HG03139 (cell line): ENCODE results near the gene TEDDM1.
"Not testable (repeated sequence)": the region's sequence is repeated elsewhere in the genome, so short reads cannot be mapped to it uniquely, and the experiment has no call there.

Experiments used
- ATAC-seq: cut with Tn5 transposase; IDR thresholded peaks from one replicate; pipeline ENCODE4 v1.9.1; 2021; ENCODE audit not compliant: unreplicated experiment

TEDDM1 gene, protein sequence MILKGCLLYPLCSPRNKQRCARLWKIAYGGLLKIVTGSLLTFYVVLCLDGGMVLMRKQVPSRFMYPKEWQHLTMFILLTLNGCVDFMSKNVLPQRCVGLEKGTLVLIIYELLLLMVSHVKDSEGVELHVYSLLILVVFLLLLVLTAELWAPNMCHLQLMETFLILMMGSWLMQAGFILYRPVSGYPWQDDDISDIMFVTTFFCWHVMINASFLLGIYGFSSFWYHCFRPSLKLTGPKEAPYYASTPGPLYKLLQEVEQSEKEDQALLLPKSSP

DNA sequence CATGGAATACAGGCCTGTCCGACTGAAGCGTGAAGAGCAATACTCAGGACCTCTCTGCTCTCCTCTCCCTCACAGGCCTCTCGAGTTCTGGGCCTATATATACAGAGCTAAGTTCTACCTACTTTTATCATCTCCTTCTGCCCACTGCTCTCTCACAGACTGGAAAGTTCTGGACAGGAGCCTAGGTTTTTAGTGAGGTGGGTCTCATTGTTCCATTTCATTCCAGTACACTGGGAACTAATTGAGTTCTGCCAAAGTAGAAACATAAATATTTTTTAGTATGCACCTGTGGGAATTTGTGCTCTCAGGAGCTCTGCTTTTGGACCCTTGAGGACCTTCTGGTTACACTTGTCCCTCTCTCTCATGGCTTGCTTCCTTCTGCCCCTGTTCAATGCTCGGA is at the start of gene TEDDM1:
TEDDM1 (minus strand) TSS at position 101 of the 400 bp plus-strand sequence. CDS start 182 bp downstream, outside the sequence.
- no peak for ATAC-seq

GRCh38 chr1:182450087-182450486 is 49.6 kb upstream of the TEDDM1 start, which contains the start of gene RGSL1:
TSS of gene RGSL1 (plus strand) at chr1:182450146. CDS start at chr1:182450166, 20 bp downstream.
- no peak for ATAC-seq

DNA sequence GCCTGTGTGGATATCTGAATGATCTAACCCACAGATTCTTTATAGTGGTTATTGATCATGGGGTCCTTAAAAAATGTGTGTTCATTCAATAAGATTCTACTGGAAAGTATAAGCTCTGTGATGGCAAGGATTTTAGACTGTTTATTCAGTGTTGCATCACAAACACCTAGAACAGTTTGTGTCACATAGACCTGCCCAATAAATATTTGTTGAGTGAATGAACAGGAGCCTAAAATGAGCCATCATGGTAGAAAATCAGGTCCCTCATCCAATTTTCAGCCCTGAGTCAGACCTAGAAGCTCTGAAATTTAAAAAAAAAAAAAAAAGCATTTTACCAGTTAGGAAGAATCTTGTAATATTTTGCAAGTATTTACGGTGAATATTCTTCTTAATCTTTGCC is 47.2 kb upstream of the TEDDM1 start:
- no peak for ATAC-seq

GRCh38 chr1:182447124-182447523 is 46.7 kb upstream of the TEDDM1 start:
- ATAC-seq, result not testable (repeated sequence)

DNA sequence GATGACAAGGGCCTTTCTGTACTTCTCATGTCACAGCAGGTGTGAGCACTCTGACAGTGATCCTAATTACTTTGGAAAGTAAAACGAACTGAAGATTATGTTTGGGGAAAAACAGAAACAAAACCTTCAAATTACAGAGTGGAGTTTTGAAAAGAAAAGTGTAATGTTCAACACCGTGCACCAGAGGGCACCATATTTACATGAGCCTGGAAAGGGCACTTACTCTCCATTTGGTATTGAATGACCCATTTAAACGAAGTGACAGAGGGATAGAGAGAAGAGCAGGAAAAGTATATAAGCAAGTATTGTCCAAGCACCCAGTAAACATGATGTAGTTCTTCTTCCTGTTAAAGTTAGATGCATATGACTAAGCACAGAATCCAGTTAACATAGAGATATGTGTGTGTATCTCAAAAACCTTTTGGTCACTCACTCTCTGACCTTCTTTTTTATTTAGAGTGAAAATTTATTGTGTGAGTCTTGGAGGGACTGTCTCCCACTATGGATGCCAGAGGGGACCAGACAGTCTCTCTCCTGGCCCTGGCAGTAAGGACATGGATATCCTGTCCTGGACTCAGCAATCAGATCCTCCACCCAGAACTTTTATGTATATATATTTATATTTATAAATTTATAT is 45.7 kb upstream of the TEDDM1 start:
- no peak for ATAC-seq

DNA sequence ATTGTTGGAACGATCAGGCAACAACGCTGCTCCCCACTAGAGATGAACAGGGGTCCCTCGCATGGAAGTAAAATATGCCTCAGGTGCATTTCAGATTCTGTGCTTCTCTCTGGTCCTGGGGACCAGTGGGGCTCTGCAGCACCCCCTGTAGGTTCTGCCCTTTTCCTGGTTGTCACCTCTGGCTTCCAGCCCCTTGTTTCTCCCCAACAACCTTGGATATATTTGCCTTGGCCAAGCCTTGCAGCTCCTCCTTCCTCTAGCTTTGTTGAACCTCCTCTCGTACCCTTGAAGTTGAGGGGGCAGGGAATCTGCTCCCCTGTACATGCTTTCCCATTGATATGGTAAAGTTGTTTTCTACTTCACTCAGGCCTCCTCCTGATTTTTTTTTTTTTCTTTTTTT is 44.0 kb upstream of the TEDDM1 start:
- ATAC-seq, result no peak

GRCh38 chr1:182442333-182442732 is 41.9 kb upstream of the TEDDM1 start:
- ATAC-seq, result no peak

DNA sequence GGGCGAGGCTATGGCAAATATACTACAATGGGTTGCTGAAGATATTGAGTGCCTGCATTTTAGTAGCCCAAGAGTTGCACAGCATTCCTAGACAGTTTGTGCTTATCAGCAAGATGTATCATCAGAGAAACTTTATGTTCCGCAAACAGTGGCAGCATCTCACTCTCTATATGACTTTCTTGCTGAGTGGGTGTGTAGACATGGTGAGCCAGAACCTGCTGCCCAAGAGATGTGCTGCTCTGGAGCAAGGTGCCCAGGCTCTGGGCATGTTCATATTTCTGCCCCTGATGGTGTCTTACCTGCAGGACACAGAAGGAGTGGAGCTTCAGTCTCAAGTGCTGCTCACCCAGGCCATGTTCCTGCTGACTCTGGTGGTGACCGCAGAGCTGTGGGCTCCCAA is 41.3 kb upstream of the TEDDM1 start:
- no peak for ATAC-seq

GRCh38 chr1:182438326-182438725 is 37.9 kb upstream of the TEDDM1 start:
- no peak for ATAC-seq

DNA sequence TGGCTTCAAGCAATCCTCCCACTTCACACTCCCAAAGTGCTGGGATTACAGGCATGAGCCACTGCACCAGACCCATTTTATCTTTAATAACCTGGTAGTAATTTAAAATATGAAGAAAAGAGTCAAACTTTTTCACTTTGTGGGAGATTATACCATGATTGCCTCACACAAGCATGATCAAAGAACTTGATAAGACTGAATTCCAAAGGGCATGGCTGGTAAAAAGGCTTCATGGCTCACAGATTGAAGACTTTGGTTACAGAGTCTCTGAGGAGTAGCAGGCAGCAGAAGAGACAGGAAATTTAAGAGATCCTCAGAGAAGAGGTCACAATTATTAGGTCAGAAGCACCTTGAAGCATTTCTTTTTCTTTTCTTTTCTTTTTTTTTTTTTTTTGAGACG is 33.1 kb upstream of the TEDDM1 start:
- no peak for ATAC-seq

DNA sequence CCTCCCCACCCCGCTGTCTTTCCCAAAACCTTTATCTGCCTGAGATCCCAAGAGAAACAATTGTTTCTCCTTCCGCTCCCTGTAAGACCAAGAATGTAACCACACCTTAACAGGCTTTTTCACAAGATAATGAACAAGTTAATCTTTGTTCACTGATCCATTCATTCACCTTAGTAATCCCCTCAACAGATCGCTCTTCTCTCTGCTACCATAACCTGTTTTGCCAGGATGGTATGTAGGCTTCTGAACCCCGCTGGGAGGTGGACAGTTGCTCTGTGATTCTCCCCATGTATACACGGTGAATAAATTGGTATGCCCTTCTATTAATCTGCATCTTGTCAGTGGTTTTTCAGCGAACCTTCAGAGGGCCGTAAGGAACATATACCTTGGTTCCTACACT is 30.8 kb upstream of the TEDDM1 start:
- no peak for ATAC-seq

DNA sequence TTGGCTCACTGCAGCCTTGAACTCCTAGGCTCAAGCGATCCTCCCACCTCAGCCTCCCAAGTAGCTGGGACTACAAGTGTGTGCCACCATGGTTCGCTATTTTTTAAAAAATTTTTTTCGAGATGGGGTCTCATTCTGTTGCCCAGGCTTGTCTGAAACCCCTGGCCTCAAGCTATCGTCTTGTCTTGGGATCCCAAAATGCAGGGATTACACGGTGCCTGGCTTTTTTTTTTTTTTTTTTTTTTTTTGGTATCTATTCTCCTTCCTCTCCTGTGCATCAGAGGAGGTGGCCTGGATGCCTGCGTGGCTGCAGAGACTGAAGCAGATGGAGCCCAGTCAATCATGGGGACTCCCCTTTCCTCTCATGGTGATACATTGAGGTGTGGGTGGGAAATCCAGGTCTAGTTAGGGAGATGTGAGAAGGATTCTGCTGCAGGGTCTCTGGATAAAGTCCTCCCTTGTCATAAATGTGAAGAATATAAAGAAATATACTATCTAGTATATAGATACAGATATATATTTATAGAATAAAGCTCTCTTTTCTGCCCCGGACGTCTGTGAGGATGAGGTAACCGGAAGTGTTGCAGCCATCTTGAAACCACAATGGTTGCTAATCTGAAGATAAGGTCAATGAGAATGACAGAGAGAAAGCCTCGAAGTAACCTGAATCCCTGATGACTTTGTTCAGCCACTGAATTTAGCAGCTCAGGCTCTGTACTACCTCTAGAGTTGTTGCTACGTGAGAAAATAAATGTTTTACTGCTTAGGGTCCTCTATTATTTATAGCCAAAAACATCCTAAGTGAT is 30.0 kb upstream of the TEDDM1 start:
- peak; percentile 41 for ATAC-seq

- no peak for ATAC-seq
Observed at GRCh38 chr1:182428043-182428442, 27.6 kb upstream of the TEDDM1 start.

GRCh38 chr1:182426442-182427430 is 26.3 kb upstream of the TEDDM1 start:
- peak; percentile 55 for ATAC-seq

DNA sequence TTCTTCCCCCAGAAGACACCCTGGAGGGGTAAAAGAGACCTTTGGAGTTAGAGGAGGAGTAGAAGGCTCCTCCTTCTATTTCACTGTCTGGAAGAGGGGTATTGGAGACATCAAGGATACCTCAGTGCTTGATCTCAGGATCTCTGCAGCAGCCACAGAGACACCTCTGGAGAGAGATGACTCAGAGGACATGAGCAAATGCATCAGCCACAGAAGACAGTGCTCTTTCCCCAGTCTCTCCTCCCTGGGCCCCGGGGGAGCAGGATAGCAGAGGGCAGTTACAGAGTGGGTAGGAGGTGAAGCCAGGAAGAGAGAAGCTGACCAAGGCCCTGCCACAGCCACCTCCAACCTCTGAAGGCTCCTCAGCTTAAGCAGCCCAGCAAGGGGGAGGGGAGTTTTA is 15.3 kb upstream of the TEDDM1 start:
- no peak for ATAC-seq

DNA sequence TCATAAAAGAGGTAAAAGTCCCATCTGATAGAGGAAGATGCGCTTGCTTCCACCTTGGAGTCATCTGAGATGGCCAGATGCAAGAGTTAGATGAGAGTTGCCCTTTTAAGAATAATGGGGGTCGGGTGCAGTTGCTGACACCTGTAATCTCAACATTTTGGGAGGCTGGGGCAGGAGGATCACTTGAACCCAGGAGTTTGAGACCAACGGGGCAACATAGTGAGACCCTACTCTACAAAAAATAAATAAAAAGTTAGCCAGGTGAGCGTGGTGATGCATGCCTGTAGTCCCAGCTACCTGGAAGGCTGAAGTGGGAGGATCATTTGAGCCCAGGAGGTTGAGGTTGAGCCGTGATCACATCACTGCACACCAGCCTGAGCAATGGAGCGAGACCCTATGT is 13.5 kb upstream of the TEDDM1 start:
- ATAC-seq, result no peak

- ATAC-seq, result no peak
Observed at GRCh38 chr1:182413486-182413885, 13.0 kb upstream of the TEDDM1 start.

DNA sequence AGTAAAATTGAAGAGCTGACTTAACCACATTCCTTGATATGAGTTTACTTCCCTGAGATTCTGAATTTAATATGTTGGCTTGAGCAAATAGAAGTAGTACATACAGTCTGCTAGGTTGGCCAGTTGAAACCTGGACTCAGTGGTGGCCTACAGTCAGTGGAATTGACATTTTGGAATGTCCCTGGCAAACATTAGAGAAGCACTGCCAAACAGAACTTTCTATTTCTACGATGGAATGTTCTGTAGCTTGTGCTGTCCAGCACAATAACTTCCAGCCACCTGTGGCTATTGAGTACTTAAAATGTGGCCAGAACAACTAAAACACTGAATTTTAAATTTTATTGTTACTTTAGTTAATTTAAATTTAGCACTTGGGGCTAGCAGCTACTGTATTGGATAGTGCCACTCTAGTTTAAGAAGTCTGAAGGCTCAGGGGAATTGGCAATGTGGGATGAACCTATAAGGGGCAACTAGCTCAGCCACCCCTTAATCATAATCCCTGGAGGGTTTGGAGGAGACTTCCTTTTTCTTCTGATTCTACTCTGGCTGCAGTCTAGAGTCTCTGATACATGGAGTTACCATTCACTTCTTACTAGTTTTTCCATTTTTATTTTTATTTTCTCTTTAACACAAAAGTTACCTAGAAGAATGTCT is 10.3 kb upstream of the TEDDM1 start:
- ATAC-seq, result no peak

DNA sequence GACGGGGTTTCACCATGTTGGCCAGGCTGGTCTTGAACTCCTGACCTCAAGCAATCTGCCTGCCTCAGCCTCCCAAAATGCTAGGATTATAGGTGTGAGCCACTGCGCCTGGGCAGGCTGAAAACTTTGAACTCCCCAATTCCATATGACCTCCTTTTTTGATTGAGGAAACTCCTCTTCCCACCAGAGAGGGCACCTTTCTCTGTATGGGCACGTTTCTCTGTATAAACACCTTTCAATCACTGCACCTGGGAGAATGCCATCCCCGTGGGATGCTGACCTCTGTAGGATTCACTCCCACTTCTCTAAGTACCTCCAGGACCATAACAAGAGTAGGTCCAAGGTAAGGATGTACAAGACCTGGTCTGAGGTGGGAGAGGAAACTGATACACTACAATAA is 9.7 kb upstream of the TEDDM1 start:
- ATAC-seq, result no peak

GRCh38 chr1:182408435-182409075 is 8.1 kb upstream of the TEDDM1 start:
- no peak for ATAC-seq
